GM19351 (cell line): Measurements from ENCODE around the gene LHX6.

ENCODE experiments used
- ATAC-seq: cut with Tn5 transposase; IDR thresholded peaks from one replicate; pipeline ENCODE4 v1.9.1; 2021; ENCODE audit warnings: mild to moderate bottlenecking, moderate library complexity; ENCODE audit not compliant: unreplicated experiment

The LHX6 gene

GRCh38 chr9:122236681-122237080, 7.9 kb upstream of the LHX6 start:
- ATAC-seq, result no peak

- no peak for ATAC-seq
Observed at GRCh38 chr9:122234022-122234748, 5.4 kb upstream of the LHX6 start.

GRCh38 chr9:122232796-122233306, 4.1 kb upstream of the LHX6 start:
- ATAC-seq, result no peak

GRCh38 chr9:122229485-122229837, 704 bp upstream of the LHX6 start:
- ATAC-seq, result no peak

- ATAC-seq, result no peak
Observed at GRCh38 chr9:122228191-122228567, 578 bp downstream of the LHX6 start.

- ATAC-seq, result no peak
Observed at GRCh38 chr9:122227575-122227900, 1.2 kb downstream of the LHX6 start.

GRCh38 chr9:122226758-122227574, 1.8 kb downstream of the LHX6 start:
- no peak for ATAC-seq

- ATAC-seq, result no peak
Observed at GRCh38 chr9:122226142-122226757, 2.5 kb downstream of the LHX6 start.

GRCh38 chr9:122225312-122226141, 3.2 kb downstream of the LHX6 start:
- ATAC-seq, result no peak

GRCh38 chr9:122223435-122223834, 5.3 kb downstream of the LHX6 start:
- no peak for ATAC-seq

- ATAC-seq, result no peak
Observed at GRCh38 chr9:122222791-122223190, 6.0 kb downstream of the LHX6 start.

- no peak for ATAC-seq
Observed at GRCh38 chr9:122221183-122221811, 7.5 kb downstream of the LHX6 start.

- no peak for ATAC-seq
Observed at GRCh38 chr9:122220673-122221182, 8.0 kb downstream of the LHX6 start.

- no peak for ATAC-seq
Observed at GRCh38 chr9:122219856-122220672, 8.7 kb downstream of the LHX6 start.

GRCh38 chr9:122218935-122219855, 9.6 kb downstream of the LHX6 start:
- no peak for ATAC-seq

- no peak for ATAC-seq
Observed at GRCh38 chr9:122218071-122218934, 10.5 kb downstream of the LHX6 start.

GRCh38 chr9:122217640-122218039, 11.1 kb downstream of the LHX6 start:
- no peak for ATAC-seq
